Mucosa of stomach (tissue), 1 donor: Measurements from ENCODE around the gene ANKRD44.

ENCODE experiments used
- H3K27me3 ChIP-seq: one replicate; pipeline ENCODE4 v1.7.0; 2013; ENCODE audit warnings: mild to moderate bottlenecking, low read length; ENCODE audit not compliant: control insufficient read depth, insufficient read depth
- H3K36me3 ChIP-seq: one replicate; pipeline ENCODE4 v1.7.0; 2013; ENCODE audit warnings: low read length; ENCODE audit not compliant: control insufficient read depth, insufficient read depth
- H3K4me1 ChIP-seq: one replicate; pipeline ENCODE4 v1.7.0; 2013; ENCODE audit warnings: mild to moderate bottlenecking, low read length; ENCODE audit not compliant: control insufficient read depth, insufficient read depth
- H3K4me3 ChIP-seq: one replicate; pipeline ENCODE4 v1.7.0; 2013; ENCODE audit warnings: low read length
- H3K9ac ChIP-seq: one replicate; pipeline ENCODE4 v1.7.0; 2013; ENCODE audit warnings: mild to moderate bottlenecking, low read length, moderate library complexity
- H3K9me3 ChIP-seq: one replicate; pipeline ENCODE4 v1.7.0; 2013; ENCODE audit warnings: mild to moderate bottlenecking, low read length, moderate library complexity; ENCODE audit not compliant: control insufficient read depth
- donor health status: Pancreatic carcinoma.

ANKRD44 gene

DNA sequence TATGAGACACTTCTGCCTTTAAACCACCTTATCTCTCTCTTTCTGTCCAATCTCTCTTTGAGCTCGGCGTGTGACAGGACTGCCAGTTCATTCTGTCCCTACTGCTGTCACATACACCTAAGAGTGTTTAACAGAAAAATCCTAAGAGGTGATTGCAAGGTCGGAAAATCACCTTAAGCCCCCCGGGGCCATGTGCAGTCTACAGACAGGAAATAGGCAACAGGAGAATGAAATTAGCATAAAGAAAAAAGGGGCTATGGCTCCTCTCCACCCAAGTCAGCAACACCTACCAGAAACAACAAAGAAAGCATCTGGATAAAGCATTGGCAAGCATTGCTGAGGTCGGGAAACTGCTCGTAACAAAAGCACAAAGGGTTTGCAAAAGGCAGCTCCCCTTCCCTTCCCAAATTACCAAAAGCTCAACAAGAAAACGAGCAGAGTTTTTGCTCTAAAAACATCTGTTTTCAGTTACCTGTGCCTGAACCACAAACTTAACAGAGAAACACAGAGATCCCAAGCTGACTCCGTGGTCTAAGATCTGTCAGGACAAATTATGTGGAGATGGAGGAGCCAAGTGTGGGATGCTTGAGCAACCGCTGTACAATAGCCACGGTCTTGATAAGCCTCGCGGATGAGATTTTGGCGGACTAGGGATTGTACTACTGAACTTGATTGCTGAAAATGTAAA lies 30.4 kb downstream of the ANKRD44 start:
- Histone ChIP-seq H3K9me3 (no peaks in the 10 kb centered on the region), H3K9ac (no peak overlapping the region), H3K4me3 (no peak overlapping the region), H3K27me3 (no peaks in the 10 kb centered on the region), H3K36me3 (no peaks in the 10 kb centered on the region), H3K4me1 (no peaks in the 10 kb centered on the region)

DNA sequence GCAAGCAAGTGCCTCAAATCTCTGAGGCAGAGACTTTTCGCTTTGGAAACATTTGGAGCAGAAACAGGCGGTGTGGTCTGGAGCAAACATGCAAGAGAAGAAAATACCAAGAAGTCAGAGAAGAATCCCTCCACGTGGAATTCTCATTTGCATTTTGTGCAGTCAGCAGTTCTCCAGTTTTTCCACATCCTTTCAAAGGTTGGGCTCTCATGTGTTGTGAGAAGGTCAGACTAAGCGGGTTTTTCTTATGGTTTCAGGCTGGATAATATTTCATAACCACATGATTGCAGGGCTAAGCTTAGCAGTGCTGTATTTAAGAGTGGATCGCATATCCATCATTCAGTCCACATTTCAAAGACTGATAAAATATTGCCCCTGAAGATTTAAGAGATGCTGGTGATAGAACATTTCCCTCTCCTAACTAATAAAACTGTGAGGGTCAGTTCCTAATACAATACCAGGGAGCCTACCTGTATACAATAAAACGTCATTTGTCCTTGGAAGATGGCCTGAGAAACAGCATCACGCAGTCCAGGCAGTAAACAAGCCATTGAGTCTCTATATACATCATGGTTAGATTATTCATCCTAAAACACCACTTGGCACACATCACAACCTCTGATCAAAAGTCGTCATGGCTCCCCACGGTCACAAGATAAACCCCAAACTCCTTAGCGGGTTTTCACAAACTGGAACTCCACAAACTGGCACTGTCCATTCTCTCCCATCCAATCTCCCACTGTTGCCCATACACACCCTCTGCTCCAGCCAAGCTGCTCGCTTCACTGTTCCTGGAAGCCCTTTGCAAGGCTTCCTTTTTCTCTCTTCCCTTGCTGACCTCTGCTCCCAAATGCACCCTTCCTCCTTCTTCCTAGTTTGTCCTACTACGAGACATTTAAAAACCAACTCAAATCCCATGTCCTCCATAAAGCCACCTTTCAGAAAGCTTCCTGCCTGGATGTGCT lies 31.5 kb downstream of the ANKRD44 start:
- H3K9me3 ChIP-seq = no peaks in the 10 kb centered on the region
- H3K9ac ChIP-seq = no peak overlapping the region

DNA sequence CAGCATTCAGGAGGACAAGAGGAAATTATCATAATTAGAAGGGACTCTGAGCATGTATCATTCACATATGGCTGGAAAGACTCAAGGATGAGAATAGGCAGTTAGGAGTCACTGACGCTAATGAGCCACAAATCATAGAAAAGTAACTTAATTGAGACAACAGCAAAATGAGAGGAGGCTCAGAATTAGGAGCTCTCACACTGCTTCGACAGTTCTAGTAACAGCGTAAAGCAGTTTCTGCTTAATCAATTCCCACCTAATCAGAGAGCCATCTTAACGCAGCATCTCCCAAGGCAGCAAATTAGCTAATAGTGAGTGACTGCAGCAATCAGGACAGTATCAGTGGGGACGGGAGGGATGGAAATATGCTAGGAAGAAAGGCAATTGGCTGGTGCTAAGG lies 32.8 kb downstream of the ANKRD44 start:
- no peaks in the 10 kb centered on the region for H3K36me3 ChIP-seq
- H3K4me3 ChIP-seq = no peak overlapping the region
- H3K9me3 ChIP-seq = no peaks in the 10 kb centered on the region
- peaks cover 6% of the 10 kb centered on the region for H3K4me1 ChIP-seq
- H3K9ac ChIP-seq = no peak overlapping the region
- no peaks in the 10 kb centered on the region for H3K27me3 ChIP-seq

More for the DNA sequence above, 31.5 kb downstream of the ANKRD44 start:
- no peak overlapping the region for H3K4me3 ChIP-seq
- H3K27me3 ChIP-seq = no peaks in the 10 kb centered on the region
- H3K36me3 ChIP-seq = no peaks in the 10 kb centered on the region
- H3K4me1 ChIP-seq = no peaks in the 10 kb centered on the region

DNA sequence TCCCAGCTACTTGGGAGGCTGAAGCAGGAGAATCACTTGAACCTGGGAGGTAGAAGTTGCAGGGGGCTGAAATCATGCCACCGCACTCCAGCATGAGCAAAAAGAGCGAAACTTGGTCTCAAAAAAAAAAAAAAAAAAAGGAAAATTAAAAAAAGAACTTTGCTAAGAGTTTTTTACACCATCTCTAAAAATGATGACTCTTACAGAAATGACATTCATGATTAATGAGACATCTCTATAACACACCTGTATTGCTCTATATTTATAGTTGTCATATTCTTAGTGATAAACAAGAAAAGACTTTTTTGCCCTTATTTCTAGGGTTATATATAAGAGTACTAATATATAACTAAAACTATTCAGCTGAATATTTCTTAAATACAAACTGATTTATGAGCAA lies 34.4 kb downstream of the ANKRD44 start:
- H3K9me3 ChIP-seq = no peaks in the 10 kb centered on the region
- peaks cover 6% of the 10 kb centered on the region for H3K4me1 ChIP-seq
- H3K9ac ChIP-seq = no peak overlapping the region
- H3K27me3 ChIP-seq = no peaks in the 10 kb centered on the region
- no peak overlapping the region for H3K4me3 ChIP-seq
- no peaks in the 10 kb centered on the region for H3K36me3 ChIP-seq

DNA sequence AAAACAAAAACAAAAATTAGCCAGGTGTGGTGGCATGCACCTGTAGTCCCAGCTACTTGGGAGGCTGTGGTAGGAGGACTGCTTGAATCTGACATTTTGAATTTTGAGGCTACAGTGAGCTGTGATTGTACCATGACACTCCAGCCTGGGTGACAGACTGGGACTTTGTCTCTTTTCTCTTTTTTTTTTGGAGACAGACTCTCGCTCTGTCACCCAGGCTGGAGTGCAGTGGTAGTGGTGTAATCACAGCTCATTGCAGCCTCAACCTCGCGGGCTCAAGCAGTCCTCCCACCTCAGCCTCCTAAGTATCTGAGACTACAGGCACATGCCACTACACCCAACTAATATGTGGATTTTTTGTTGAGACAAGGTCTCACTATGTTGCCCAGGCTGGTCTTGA lies 35.6 kb downstream of the ANKRD44 start:
- Histone ChIP-seq H3K9ac (no peak overlapping the region), H3K27me3 (no peaks in the 10 kb centered on the region), H3K4me1 (peaks cover 6% of the 10 kb centered on the region), H3K36me3 (no peaks in the 10 kb centered on the region), H3K4me3 (no peak overlapping the region), H3K9me3 (no peaks in the 10 kb centered on the region)

DNA sequence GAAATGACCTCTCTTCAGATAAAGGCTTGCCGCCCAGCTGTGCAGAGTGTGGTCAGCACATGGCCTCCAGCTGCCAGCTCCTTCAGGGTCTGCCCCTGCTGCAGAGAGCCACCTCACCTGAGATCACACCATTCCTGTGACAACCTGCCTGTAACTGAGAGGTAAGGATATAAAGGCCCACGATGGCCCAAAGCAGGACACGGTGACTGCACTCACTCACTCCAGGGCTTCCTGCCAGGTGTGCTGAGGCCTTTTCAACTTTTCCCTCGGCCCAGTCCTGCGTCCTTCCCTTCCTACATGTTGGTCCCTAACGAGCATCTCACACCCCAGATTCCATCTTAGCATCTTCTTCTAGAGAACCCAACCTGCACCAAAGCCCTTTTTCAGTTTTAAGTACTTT lies 36.2 kb downstream of the ANKRD44 start:
- no peak overlapping the region for H3K4me3 ChIP-seq
- no peaks in the 10 kb centered on the region for H3K36me3 ChIP-seq
- H3K9me3 ChIP-seq = no peaks in the 10 kb centered on the region
- H3K4me1 ChIP-seq = peaks cover 6% of the 10 kb centered on the region
- H3K9ac ChIP-seq = no peak overlapping the region
- H3K27me3 ChIP-seq = no peaks in the 10 kb centered on the region

DNA sequence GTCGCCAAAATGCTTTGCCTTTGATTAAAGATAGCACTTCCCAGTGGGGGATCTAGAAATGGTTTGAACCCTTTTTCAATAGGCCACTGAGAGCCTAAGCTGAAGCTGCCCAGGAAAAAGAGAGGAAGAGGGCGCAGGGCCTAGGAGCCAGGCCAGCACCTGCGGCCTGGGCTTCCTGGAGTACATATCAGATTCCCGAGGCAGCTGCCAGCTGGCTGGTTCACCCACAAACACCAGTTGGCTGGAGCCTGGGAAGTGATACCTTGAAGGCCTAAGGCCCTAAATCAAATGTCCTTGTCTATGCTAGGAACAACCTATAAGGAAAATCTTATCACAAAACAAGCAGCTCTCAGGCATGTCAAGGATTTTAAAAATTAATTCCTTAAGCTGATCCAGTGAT lies 37.1 kb downstream of the ANKRD44 start:
- Histone ChIP-seq H3K9ac (no peak overlapping the region), H3K9me3 (no peaks in the 10 kb centered on the region), H3K4me3 (no peak overlapping the region), H3K27me3 (no peaks in the 10 kb centered on the region), H3K36me3 (no peaks in the 10 kb centered on the region), H3K4me1 (peaks cover 6% of the 10 kb centered on the region)

DNA sequence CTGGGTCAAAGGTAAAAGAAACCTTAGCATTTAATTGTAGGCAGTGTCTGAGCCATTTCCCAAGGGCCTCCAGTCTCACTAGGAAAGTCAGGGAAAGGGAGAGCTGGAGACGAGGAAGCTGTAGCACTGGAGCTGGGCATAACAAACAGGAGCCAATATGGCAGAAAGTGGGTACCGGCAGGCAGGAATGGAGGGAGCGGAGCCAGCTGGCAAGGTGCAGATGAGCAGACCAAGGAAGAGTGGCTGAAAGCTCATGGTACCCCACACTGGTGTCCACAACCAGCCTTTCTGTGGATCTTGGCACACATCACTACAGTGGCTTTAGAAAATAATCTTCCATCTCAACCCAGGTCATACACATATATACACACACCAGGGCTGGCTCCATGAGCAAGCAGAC lies 40.0 kb downstream of the ANKRD44 start:
- H3K9ac ChIP-seq = no peak overlapping the region
- no peaks in the 10 kb centered on the region for H3K27me3 ChIP-seq
- no peak overlapping the region for H3K4me3 ChIP-seq
- H3K9me3 ChIP-seq = no peaks in the 10 kb centered on the region
- H3K4me1 ChIP-seq = peaks cover 6% of the 10 kb centered on the region
- H3K36me3 ChIP-seq = no peaks in the 10 kb centered on the region

DNA sequence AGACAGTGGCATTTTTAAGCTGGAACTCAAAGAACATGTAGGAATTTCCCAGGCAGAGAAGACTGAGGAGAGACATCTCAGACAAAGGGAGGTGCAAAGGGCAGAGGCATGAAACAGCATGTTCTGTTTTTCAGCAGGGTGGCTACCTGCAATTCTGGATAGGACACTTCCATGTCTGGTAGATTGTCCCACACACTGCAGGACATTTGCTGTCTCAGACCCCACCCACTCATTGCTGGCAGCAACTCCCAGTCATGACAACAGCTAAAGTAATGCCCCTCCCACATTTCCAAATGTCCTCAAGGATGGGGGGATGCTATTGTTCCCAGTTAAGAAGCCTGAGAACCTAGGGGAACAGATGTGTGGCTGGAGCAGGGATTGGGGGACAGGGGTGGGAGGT lies 40.8 kb downstream of the ANKRD44 start:
- Histone ChIP-seq H3K27me3 (no peaks in the 10 kb centered on the region), H3K9ac (no peak overlapping the region), H3K4me1 (peaks cover 6% of the 10 kb centered on the region)

DNA sequence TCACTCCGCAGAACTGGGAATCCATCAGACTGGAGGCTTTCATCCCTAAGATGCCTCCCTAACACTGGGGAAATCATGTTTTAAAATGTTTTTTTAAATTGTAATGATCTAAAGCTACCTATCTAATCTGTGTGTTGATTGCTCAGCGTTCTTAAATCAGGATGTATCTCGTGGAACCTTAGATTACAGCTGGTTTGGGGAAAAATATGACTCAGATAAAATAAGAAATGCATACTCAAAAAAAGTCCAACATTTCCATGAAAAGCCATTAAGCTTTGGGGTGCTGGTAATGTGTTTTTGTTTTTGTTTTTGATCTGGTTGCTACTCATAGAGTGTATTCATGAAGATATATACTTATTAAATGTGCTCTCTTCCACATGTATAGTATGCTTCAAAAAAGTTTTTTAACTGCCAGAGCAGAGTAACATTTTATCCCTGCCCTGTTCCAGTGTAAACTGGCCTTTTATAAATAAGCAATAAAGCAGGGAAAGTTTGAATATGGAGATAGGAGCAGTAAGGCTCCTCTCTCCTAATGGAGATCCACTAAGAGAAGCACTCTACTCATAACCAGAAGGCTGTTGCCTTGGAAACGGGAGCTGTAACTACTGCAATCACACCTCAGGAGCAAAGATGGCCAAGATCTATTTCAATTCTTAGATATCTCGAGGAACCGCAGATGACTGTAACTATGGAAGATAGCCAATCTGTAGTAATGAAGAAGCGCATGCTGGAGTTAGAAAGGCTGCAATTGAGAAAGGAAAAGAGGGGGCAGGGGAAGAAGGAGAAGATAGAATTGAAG lies 41.6 kb downstream of the ANKRD44 start:
- peaks cover 6% of the 10 kb centered on the region for H3K4me1 ChIP-seq
- H3K27me3 ChIP-seq = no peaks in the 10 kb centered on the region
- H3K4me3 ChIP-seq = no peak overlapping the region
- no peaks in the 10 kb centered on the region for H3K9me3 ChIP-seq
- no peak overlapping the region for H3K9ac ChIP-seq
- no peaks in the 10 kb centered on the region for H3K36me3 ChIP-seq

More for the DNA sequence above, 40.8 kb downstream of the ANKRD44 start:
- no peaks in the 10 kb centered on the region for H3K36me3 ChIP-seq
- no peak overlapping the region for H3K4me3 ChIP-seq
- H3K9me3 ChIP-seq = no peaks in the 10 kb centered on the region

DNA sequence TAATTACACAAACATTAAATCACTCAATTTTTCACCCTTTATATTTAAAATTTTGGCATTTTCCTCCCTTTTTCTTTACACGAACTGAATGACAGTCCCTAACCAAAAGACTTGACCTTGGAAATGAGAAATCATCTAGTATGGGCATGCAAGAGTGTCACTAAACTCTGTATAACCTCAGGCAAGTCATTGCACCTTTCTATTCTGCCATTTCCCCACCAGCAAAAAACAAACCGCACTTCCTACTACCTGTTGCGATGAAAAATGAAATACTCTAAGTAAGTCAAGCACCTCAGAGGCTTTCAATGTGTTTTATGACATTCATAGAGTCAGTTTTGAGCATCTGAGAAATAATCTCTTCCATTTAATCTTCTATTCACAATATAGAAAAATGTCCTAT lies 44.1 kb downstream of the ANKRD44 start:
- no peak overlapping the region for H3K9ac ChIP-seq
- no peaks in the 10 kb centered on the region for H3K4me1 ChIP-seq
- H3K4me3 ChIP-seq = no peak overlapping the region
- no peaks in the 10 kb centered on the region for H3K9me3 ChIP-seq
- H3K36me3 ChIP-seq = no peaks in the 10 kb centered on the region
- H3K27me3 ChIP-seq = no peaks in the 10 kb centered on the region

DNA sequence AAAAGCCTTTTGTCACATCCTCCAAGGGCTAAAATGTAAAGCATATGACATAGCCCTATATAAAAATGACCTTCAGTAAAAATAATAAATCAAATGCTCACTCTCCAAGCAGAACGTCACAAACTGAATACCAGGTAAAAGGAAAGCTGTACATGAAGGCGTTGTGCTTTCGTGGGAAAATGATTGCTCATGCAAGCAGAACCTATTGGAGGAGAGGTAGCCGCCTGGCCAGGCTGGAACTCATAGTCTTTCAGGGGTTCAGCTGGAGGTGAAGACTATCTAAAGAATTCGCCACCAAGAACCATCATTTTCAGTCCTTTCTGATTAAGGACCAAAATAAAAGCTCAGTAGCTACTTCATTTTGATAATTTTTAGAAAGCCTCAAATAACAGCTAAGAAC lies 44.7 kb downstream of the ANKRD44 start:
- Histone ChIP-seq H3K4me1 (no peaks in the 10 kb centered on the region), H3K27me3 (no peaks in the 10 kb centered on the region), H3K4me3 (no peak overlapping the region), H3K36me3 (no peaks in the 10 kb centered on the region), H3K9me3 (no peaks in the 10 kb centered on the region), H3K9ac (no peak overlapping the region)
